NCI-H1048 (cell line): ENCODE data around the gene KLHL1.

Experiments
- DNase-seq: peaks from one replicate; lab custom pipeline; 2025; lab: John Stamatoyannopoulos, UW

KLHL1 gene

DNA sequence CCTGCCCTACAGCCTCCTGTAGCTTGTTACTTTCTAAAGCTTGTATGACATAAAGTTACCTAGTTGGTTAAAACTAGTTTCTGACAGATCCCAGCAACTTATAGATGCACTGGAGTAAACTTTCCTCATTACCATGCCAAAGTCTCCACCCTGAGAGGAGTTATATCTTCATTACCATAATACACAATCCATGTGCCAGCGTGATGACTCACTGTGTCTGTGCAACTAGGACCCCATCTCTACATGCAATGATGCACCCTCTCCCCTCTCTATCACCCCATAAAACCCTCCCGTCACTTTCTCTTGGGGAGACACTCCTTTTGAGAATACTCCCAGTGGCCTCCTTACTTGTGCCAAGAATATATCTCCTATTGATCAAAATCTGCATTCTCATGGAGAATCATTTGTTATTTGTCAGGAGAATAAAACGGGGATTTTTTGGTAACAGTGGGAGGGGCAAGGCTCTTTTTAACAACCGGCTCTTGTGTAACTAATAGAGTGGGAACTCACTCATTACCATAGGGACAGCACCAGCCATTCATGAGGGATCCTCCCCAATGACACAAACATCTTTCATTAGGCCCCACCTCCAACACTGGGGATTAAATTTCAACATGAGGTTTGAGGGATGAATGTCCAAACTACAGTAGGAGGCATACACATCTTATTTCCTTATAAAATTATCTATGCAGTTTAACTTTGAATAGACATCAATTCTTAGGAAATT lies 235.8 kb downstream of the KLHL1 start:
- DNase-seq, result no peak

DNA sequence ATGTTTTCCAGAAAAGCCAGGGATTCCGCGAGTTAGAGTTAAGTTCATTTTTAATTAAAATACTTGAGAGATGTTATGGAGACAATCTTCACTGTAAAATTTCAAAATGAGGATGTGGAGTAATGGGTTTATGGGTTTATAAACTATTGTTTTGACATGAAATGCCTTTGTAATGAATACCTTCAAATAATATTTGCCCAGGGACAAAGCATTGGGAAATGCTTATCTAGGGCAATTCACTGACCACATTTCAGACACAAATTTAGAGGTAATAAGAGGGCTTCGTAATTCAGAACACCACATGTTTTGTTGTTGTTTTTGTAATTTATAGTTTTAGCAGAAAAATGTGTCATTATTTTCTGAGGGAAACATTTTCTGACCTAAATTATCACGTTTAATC lies 241.7 kb downstream of the KLHL1 start:
- no peak for DNase-seq

DNA sequence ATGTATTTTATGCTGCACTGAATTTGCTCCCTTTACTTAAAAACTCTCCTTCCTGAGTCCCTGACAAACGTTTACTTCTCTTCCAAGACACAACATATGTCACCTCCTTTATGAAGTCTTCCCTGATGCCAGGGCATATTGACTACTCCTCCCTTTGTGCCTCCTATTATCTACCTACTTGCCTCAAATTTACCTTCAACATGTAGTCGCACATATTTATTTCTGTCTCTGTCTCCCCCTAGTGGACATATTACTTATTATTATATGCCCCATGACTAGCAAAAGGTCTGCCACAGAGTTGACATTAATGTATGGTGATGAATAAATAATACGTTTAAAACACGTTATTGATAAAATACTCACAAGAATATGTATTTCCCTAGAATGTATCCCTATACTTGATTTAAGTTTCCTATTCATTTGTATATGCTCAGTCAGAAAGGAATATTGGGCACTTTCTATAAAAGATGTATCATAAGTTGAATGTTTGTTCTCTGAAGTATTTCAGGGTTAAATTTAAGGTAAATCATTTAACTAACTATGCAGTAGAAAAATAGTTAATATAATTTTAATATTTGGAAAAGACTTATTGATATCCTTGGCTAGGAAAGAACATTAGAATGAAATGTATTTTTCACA lies 250.9 kb downstream of the KLHL1 start:
- DNase-seq, result peak; percentile 50

DNA sequence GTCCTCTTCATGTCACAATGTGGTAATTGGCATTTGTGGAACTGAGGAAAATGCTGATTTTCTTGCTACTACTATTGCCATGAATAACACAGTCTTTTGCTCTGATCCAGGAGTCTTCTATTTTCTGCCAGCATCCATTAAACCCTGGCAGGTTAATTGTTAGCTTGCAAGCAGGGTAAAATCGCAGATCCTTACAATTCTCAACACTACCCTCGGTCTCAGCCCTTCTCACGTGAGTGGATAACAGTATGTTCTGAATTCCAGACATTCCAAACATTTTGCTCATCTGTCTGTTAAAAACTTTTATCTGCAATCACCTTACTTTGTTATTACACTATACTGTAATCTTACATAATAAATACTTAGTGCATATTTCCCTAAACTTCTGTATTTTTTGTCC lies 251.9 kb downstream of the KLHL1 start:
- no peak for DNase-seq

DNA sequence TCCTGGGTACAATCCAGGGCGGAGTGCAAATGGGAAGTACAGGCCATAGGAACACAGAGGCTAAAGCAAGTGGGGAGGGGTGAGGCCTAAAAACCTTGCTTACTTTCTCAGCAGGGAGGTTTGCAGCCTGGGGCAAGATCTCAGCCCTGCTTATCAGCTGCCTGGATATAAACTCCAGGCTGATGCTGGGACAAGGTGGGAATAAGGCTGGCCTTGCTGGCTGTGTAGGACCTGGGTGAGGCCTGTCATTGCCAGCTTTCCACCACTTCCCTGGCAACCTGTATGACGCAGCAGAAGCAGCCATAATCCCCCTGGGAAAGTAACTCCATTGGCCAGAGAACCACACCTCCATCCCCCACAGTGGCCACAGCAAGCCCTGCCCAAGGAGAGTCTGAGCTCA lies 279.7 kb downstream of the KLHL1 start:
- DNase-seq, result no peak

DNA sequence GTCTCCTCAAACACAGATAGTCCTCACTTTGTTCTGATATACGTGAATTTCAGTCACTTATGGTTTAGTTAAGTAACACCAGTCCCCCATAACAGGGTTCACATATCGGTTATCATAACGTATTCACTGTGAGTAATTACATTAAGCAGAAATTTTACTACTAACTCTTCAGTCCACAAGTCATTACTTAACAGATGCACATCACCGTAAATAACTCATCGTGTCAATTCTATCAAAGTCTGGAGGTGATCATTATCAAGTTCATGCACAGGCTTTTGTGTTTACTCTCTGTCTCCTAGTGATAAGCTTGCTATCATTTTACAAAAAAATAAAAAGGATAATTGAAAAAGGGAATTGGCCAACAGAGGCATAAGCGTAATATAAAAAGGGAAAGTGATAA lies 288.1 kb downstream of the KLHL1 start:
- DNase-seq, result no peak

DNA sequence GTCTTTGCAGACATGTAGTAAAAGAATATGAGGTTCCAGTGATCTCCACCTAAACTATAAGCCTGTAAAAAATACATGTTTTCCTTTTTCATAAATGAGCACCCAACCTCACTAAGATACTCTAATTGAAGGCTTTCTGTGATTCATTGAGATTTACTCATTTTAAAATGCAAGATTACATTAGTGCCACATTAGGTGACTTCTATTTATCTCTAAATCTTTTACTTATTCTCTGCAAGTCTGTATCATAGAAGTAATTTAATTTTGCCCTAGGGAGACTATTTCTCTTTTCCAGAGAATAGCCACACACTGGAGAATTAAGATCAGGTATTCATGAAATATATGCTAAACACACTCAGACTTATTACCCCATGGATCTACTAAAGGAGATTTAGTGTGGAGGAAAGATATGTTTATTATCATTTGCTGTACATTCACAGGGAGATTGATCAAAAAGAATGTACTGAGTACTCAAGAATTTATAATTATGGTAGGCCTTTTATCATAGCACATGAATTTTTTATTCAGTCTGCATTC lies 290.9 kb downstream of the KLHL1 start:
- DNase-seq, result no peak

DNA sequence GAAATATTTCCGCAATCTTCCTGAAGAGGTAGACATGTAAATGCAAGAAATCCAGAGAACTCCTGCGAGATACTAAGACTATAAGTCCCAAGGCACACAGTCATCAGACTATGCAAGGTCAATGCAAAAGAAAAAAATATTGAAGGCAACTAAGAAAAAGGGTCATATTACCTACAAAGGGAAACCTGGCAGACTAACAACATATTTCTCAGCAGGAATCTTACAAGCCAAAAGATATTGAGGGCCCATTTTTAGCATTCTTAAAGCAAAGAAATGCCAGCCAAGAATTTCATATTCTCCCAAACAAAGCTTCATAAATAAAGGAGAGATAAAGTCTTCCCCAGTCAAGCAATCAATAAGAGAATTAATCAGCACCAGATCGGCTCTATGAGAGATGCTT lies 299.1 kb downstream of the KLHL1 start:
- DNase-seq, result no peak

DNA sequence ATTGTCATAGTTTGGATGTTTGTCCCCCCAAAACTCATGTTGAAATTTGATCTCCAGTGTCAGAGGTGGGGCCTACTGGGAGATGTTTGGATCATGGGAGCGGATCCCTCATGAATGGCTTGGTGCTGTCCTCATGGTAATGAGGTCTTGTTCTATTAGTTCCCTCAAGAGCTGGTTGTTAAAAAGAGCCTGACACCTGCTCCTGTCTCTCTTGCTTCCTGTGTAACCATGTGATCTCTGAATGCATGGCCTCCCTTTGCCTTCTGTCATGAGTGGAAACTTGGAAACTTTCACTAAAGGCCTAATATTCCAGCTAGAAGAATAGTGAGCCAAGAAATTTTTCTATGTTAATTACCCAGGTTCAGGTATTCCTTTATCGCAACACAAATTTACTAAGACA lies 312.0 kb downstream of the KLHL1 start:
- no peak for DNase-seq

DNA sequence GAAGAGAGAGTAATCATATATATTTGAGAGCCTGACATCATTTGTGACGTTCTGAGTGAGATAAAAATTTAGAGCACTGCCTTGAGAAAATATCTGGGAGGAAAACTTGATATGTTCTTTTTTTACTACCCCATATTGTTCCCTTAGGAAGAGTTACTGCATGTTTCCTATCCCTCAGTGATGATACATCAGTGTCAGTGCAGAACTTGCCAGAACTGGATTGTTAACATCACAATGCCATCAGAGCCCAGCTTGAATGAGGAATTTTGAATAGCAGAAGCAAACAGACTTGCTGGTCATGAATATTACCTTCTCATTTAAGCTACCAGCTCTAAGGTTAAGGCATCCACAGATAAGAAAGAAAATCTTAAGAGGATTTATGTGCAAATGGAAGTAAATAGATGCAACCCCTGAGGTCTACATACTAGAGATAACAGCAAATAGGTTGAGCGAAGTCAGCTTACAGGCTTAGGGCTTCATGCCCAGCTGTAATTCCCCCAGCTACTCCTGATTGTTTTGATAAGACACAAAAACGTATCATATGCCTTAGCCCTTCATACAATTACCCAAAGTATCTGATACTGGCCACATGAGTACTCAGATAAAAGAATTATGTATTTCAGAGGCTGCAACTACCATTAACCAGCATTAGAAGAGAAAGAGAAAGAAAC lies 314.3 kb downstream of the KLHL1 start:
- DNase-seq, result no peak

DNA sequence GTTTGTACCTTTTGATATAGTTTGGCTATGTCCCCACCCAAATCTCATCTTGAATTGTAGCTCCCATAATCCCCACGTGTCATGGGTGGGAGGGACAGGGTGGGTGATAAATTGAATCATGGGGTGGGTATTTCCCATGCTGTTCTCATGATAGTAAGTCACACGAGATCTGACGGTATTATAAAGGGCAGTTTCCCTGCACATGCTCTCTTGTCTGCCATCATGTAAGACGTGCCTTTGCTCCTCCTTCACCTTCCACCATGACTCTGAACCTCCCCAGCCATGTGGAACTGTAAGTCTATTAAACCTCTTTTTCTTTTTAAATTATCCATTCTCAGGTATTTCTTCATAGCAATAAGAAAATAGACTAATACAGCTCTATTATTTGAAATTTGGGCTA lies 331.3 kb downstream of the KLHL1 start:
- DNase-seq, result no peak

DNA sequence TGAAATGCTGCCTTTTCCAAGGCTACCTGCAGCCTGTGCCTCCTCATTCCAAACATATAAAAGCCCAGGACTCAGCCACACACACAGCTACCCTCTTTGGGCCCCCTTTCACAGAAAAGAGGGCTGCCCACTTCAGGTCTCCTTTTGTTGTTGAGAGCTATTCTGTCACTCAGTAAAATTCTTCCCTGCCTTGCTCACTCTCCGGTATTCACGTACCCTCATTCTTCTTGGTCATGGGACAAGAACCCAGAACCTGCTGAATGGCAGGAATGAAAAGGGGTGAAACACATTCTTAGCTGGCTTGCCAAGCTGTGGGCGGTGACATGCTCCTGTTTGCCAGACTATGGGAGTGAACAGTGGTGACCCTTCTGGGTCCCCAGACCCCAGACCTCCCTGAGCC lies 338.6 kb downstream of the KLHL1 start:
- no peak for DNase-seq

DNA sequence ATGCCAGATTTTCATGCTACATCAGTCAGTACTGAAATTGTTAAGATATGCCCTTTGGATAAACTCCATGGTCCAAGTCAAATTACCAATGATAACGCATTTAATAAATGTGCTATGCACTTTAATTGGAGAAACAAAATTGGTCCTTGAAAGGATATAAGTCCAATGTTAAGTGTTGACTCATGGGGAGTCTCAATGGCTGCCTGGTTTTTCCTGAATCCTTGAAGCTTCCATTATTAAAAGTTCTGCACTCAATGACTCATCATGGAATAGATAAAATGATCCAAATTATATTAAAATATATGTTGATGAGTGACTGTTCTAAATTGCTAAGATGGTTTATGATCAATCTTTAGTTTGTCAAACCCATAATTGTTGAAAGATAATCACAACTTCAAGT lies 346.7 kb downstream of the KLHL1 start:
- DNase-seq, result no peak

DNA sequence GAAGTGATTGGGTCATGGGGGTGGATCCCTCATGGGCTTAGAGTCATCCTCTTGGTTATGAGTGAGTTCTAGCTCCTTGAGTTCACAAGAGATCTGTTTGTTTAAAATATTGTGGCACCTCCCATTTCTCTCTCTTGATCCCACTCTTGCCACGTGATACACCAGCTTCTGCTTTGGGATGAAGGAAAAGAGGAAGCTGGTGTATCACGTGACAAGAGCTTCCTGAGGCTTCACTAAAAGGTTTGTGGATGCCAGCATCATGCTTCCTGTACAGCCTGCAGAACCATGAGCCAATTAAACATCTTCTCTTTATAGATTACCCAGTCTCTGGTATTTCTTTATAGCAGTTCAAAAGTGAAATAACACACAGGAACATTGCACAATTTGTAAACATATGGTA lies 353.2 kb downstream of the KLHL1 start:
- DNase-seq, result no peak

DNA sequence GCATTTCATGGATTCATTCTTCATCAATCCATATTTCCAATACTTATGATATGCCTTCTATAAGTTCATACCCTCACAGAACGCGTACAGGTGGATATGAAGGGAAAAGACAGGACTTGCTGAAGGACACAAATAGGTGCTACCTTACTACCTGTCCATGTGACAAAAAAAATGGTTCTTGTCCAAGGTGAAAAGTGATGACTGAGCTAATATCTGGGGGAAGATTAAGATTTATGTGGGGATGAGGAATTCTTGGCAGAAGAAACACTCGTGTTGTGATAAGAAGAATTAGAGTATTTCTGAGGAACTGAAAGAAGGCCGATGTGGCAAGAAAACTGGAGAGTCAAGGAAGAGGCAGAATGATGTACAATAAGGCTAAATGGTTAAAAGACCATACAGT lies 357.0 kb downstream of the KLHL1 start:
- no peak for DNase-seq

DNA sequence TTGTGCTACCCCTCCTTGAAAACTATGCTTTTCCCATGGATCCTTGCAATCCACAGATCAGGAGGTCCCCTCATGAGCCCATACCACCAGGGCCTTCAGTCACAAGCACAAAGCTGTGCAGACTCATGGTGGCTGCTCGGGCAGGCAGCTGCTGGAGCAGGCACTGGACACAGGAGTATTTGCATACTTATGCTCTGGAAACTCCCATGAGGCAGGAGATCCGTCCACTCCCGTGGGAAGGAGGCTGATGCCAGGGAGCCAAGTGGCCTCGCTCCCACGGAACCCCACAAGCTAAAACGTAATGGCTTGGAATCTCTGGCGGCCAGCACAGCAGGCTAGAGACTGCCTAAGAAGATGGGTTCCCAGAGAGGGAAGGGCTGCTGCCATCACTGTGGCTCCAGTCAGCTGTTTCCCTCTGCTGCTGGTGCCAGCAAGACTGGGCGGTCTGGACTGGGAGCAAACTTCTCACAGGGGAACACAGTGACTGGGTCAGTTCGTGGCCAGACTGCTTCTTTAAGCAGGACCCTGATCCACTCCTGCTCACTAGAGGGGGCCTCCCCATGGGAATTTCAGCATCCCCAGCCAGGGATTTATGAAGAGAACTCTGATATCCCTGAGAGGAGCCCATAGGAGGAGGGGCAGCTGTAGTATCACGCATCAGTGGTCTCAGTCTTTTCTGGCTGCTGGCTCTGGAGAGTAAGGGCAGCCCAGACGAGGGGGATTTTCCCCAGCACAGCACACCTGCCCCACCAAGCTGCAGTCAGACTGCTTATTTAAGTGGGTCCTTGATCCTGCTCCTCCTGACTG lies 370.9 kb downstream of the KLHL1 start:
- DNase-seq, result no peak

DNA sequence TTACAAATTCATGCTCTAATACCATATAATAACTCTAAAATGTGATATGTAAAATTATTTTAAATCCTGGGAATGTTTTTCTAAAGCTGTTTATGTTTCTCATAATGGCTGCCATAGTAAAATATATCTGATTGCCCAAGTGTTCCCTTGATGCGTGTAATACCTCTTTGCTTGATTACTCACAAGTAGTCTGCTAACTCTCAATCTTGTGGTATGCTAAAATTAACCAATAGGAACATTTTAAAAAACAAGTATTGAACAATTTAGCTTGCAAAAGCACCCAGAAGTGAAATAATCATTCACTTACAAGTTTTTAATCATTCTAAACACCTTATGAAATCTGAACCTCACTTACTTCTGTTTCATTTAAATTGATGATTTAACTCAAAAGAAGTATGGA lies 386.6 kb downstream of the KLHL1 start:
- DNase-seq, result no peak

DNA sequence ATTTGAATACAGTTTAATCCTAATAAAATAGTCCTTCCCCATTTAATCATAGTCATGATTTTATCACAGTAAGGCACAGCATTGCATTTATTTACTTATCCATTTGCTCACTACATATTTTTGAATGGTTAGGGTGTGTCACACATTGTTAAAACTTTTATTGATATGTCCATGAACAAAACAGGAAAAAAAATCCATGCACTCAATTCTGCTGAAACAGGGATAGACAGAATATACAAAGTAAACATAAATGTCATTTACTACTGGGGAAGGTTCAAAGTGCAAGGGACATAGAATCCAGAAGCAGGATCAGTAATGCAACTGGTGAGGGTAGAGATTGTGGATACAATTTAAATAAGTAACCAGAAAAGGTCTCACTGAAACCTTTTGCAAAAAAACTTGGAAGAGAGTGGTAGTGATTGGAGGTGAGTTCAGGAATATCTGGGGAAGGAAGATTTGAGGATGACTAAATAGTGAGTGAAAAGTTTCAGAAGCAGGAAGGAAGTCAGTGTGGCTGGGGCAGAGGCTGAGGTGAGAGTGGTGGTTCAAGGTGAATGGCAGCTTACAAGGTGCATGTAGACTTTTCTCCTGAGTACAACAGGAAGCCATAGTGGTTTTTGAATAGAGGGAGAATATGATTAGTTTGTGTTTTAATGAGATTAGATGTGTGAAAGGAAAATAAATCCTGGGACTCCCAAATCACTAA lies 387.8 kb downstream of the KLHL1 start:
- no peak for DNase-seq

DNA sequence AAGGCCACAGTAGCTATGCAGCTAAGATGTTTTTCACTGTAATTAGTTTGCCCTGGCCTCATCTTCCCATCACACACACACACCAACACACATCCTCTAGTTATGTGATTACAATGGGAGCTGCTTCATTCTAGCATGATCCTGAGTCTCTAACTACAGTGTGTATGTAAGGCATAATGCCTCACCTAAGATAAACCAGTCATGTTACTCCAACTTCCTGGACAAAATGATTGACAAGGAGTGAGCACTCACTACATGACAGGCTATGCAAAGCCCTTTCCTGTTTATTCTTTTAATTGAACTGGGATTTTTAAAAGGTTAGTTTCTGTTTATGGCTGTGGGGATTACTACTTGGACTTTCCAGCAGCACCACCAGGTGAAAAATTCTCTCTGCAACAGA lies 401.4 kb downstream of the KLHL1 start:
- DNase-seq, result no peak

DNA sequence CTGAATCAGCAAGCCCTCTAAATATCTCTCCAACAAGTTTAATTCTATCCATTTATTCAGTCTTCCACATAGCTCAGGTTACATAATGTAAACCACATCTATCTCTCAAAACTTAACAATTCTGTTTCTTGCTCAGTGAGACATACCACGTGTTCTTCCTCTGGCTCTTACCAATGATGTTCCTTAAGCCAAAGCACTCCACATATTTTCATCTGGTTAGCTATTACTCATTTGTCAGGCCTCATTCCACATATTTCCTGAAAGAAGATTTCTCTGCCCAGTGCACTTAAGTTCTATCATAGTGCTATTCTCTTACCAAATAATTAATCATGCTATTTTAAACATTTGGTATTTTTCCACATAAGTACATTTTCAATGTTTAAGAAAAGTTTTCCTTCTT lies 403.9 kb downstream of the KLHL1 start:
- no peak for DNase-seq

DNA sequence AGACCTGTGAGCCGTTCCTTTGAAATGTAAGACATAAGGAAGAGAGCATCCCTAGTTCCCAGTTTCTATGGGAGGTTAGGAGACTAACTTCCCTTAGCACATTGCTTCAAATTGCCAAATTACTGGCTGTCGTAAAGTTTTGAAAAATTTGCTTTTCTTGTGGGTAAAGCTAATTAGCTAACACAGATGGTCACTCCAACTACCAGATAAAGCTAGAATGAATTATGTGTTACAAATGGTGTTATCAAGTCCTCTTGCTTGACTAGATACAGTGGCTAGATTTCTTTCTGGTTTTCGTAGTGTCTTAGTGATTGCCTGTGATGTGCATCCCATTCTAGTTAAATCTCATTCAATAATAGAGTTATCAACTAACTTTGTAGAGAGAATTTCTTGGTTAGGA lies 417.3 kb downstream of the KLHL1 start:
- no peak for DNase-seq
